ENCODE measurements around the gene ICA1. TPM values are rescaled to one million over a fixed set of nuclear protein-coding genes. Genes with fewer than 3 reads are reported as not detected.

Gene ICA1
- total RNA-seq, 1 donor from 2014 or later: 13.1 TPM

DNA sequence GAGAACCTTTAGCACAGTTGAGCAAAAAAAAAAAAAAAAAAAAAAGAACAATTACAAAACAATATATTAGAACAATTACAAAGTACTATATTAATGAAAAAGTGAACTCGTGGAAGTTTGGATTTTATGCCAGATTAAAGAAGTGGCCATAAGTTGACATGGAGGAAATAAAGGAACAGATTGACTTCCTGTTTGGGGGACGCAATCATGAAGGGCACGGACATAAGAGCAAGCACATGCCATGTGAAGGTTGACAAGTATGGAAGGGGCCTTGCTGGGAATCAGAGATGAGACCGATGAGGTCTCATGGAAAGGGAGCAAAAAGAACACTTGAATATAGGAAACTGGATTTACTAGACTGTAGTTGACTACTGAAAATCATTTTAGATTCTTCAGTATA, 61.7 kb downstream of the ICA1 start:
- DNase-seq (ENCODE audit: low spot score): no peak
- Histone ChIP-seq H3K9me3 (ENCODE audit: low read depth) (no peaks in the 10 kb centered on the region), H4K20me1 (ENCODE audit: low read depth) (no peaks in the 10 kb centered on the region), H3K79me2 (ENCODE audit: low read depth) (no peaks in the 10 kb centered on the region), H3K4me1 (peaks cover 8% of the 10 kb centered on the region), H3F3A (ENCODE audit: low read depth) (no peaks in the 10 kb centered on the region), H3K27ac (no peak overlapping the region), H2AFZ (replicated peaks) (no peak overlapping the region), H3K27me3 (no peaks in the 10 kb centered on the region), H3K4me3 (no peak overlapping the region), H3K9ac (no peak overlapping the region), H3K36me3 (no peaks in the 10 kb centered on the region), H3K4me2 (no peak overlapping the region)
- Mint-ChIP-seq H3K9me3 (no peaks in the 10 kb centered on the region), H3K36me3 (peaks cover 1% of the 10 kb centered on the region), H3K27ac (no peak overlapping the region), H3K27me3 (ENCODE audit: insufficient read depth, low read depth) (peaks cover 2% of the 10 kb centered on the region), H3K4me1 (peaks cover under 1% of the 10 kb centered on the region), H3K4me3 (no peak overlapping the region)
- TF ChIP-seq, protein P1, sequence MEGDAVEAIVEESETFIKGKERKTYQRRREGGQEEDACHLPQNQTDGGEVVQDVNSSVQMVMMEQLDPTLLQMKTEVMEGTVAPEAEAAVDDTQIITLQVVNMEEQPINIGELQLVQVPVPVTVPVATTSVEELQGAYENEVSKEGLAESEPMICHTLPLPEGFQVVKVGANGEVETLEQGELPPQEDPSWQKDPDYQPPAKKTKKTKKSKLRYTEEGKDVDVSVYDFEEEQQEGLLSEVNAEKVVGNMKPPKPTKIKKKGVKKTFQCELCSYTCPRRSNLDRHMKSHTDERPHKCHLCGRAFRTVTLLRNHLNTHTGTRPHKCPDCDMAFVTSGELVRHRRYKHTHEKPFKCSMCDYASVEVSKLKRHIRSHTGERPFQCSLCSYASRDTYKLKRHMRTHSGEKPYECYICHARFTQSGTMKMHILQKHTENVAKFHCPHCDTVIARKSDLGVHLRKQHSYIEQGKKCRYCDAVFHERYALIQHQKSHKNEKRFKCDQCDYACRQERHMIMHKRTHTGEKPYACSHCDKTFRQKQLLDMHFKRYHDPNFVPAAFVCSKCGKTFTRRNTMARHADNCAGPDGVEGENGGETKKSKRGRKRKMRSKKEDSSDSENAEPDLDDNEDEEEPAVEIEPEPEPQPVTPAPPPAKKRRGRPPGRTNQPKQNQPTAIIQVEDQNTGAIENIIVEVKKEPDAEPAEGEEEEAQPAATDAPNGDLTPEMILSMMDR (IDR thresholded peaks at IDR 0.05): no peak
- no peak for TF ChIP-seq EZH2 (IDR thresholded peaks at IDR 0.05)
- TF ChIP-seq EZH2phosphoT487 (IDR thresholded peaks at IDR 0.05): no peak

DNA sequence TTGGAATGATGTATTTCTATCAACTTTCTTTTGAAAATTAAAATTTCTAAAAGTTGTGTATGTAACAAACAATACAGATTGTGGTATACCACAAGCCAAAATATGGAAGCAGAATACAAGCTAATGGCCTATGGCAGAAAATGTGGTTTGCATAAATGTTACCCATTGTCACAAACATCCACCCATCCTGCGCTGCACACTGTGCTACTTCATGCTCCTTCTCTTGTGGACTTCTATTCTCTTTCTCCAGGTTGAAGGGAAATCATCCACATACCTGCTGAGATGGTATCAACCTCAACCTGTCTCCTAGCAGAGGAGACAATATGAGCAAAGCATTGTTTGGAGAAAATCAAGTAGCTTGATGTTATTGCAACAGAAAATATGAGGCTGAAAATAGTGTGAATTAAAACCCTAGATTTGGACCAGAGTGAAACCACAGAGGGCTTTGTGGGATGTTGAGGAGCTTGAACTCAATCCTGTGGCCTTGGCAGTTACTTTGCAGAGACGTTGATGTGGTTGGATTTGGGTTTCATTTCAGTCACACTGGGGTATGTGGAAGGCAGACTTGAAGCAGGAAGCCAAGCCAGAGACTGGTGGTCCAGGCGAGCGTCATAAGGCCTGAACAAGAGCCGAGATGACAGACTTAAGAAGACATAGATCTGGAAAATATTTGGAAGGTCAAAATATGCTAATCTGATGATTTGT, 63.8 kb downstream of the ICA1 start:
- TF ChIP-seq EZH2 (IDR thresholded peaks at IDR 0.05) (no peak), EZH2phosphoT487 (IDR thresholded peaks at IDR 0.05) (no peak)
- TF ChIP-seq, protein P1 (IDR thresholded peaks at IDR 0.05): no peak
- H3K27ac ChIP-seq: no peak overlapping the region
- H3K27me3 ChIP-seq: no peaks in the 10 kb centered on the region
- H2AFZ ChIP-seq (replicated peaks): no peak overlapping the region
- Mint-ChIP-seq H3K4me1 (no peaks in the 10 kb centered on the region), H3K27me3 (ENCODE audit: insufficient read depth, low read depth) (peaks cover 2% of the 10 kb centered on the region), H3K27ac (no peak overlapping the region), H3K36me3 (peaks cover 1% of the 10 kb centered on the region), H3K9me3 (no peaks in the 10 kb centered on the region), H3K4me3 (no peak overlapping the region)
- DNase-seq (ENCODE audit: low spot score): no peak
- H3K4me3 ChIP-seq: no peak overlapping the region
- no peaks in the 10 kb centered on the region for H3K9me3 ChIP-seq (ENCODE audit: low read depth)
- H3K9ac ChIP-seq: no peak overlapping the region
- H3F3A ChIP-seq (ENCODE audit: low read depth): no peaks in the 10 kb centered on the region
- H3K36me3 ChIP-seq: no peaks in the 10 kb centered on the region
- no peak overlapping the region for H3K4me2 ChIP-seq
- H4K20me1 ChIP-seq (ENCODE audit: low read depth): no peaks in the 10 kb centered on the region
- H3K79me2 ChIP-seq (ENCODE audit: low read depth): no peaks in the 10 kb centered on the region
- no peaks in the 10 kb centered on the region for H3K4me1 ChIP-seq

DNA sequence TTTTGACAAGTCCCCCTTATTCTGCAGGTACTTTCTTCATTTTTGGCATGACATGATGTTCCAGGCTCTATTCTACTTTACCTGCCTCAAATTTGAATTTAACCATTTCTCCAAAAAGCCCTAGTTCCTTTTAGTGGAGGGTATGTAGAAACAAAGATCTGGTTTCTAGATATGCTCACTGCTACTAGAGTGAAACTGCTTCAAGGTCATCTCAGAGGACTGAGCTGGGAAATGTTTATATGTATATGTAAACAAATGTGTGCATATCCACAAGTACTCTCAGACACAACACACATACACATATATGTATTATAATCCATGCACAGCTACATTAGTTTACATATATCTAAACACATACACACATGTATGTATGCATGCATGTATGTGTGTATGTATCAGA, 69.1 kb downstream of the ICA1 start:
- Histone ChIP-seq H3K27ac (no peak overlapping the region), H3K79me2 (ENCODE audit: low read depth) (no peaks in the 10 kb centered on the region), H3F3A (ENCODE audit: low read depth) (peaks cover 30% of the 10 kb centered on the region), H4K20me1 (ENCODE audit: low read depth) (no peaks in the 10 kb centered on the region), H3K9me3 (ENCODE audit: low read depth) (no peaks in the 10 kb centered on the region), H3K36me3 (no peaks in the 10 kb centered on the region), H3K4me2 (no peak overlapping the region), H2AFZ (replicated peaks) (no peak overlapping the region), H3K9ac (no peak overlapping the region), H3K27me3 (no peaks in the 10 kb centered on the region), H3K4me3 (no peak overlapping the region), H3K4me1 (peaks cover 32% of the 10 kb centered on the region)
- peaks cover 21% of the 10 kb centered on the region for H3K4me1 Mint-ChIP-seq
- no peak for DNase-seq (ENCODE audit: low spot score)
- no peaks in the 10 kb centered on the region for H3K9me3 Mint-ChIP-seq
- TF ChIP-seq EZH2phosphoT487 (IDR thresholded peaks at IDR 0.05) (no peak), EZH2 (IDR thresholded peaks at IDR 0.05) (no peak)
- TF ChIP-seq, protein P1 (IDR thresholded peaks at IDR 0.05): no peak
- H3K4me3 Mint-ChIP-seq: no peak overlapping the region
- no peaks in the 10 kb centered on the region for H3K36me3 Mint-ChIP-seq
- H3K27ac Mint-ChIP-seq: no peak overlapping the region
- H3K27me3 Mint-ChIP-seq (ENCODE audit: insufficient read depth, low read depth): no peaks in the 10 kb centered on the region

All from neural progenitor cell (in vitro differentiated cells).